ENCODE data around the gene RTN1.

DNA sequence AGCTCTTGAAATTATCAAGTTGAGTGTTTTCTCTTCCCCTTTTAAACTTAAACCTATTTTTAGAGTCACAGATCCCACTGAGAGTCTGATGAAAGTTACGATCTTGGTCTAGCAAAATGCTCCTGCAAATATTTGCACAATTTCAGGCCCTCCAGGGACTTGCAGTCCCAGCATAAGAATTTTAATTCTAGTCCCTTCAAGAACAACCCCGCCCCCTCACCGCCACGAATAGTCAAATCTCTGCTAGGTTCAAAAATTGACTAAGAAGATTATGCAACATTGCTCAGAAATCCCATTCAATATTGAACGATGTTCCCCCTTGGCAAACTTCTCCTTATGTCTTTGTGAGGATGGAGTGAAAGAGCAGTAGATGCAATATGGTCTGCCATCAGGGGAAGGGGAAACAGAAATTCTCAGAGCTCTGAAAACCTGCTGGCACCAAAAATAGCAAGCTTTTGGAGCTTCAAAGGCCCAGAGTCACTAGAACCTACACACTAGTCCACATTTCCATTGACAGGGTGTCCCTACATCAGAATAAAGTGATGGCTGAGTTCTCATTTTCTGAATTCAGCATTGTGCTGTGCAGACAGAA is 166.4 kb downstream of the RTN1 start:
- TF ChIP-seq CTCF (IDR thresholded peaks at IDR 0.05) = no peak
- no peak for TF ChIP-seq POLR2A (IDR thresholded peaks at IDR 0.05)
